ENCODE data around the gene INPPL1. TPM values are rescaled to one million over a fixed set of nuclear protein-coding genes. Genes with fewer than 3 reads are reported as not detected.

INPPL1 gene
- total and polyA plus RNA-seq, 2 donors (not counting 1 experiment from before 2014, with no cell fraction given): 205 to 208 TPM

- no peak overlapping the region for H3K27ac Mint-ChIP-seq
- DNase-seq (no peak), ATAC-seq (ENCODE audit: low read depth) (no peak)
- POLR2A ChIA-PET: no interaction called here
- no peak overlapping the region for H3K4me3 Mint-ChIP-seq
- Histone ChIP-seq H4K20me1 (ENCODE audit: control insufficient read depth, insufficient read depth, low read length, poor library complexity, severe bottlenecking) (no peaks in the 10 kb centered on the region), H2AFZ (ENCODE audit: insufficient read depth, low read depth, low read length, poor library complexity, severe bottlenecking) (no peak overlapping the region), H3K9ac (ENCODE audit: low read length) (no peak overlapping the region), H3K9me3 (ENCODE audit: control extremely low read depth in 1 of 3, control insufficient read depth in 2 of 3, insufficient read depth in 1 of 3, low read length in 2 of 3) (peaks cover 0 to 25% (median 0%) of the 10 kb centered on the region in 3 donors), H3K36me3 (replicated peaks in 1 of 2; ENCODE audit: control extremely low read depth in 1 of 2, control insufficient read depth in 1 of 2, extremely low read depth in 1 of 2, insufficient read depth in 2 of 2, low read length in 1 of 2) (no peaks in the 10 kb centered on the region), H3K27me3 (replicated peaks in 1 of 4; ENCODE audit: control extremely low read depth in 1 of 4, control insufficient read depth in 3 of 4, insufficient read depth in 4 of 4, low read length in 3 of 4) (peaks cover 0 to 71% (median 41%) of the 10 kb centered on the region in 4 experiments), H3K27ac (ENCODE audit: low read length in 2 of 2) (no peak overlapping the region), H3K79me2 (ENCODE audit: control insufficient read depth, insufficient read depth, low read length) (no peaks in the 10 kb centered on the region), H3K4me2 (replicated peaks; ENCODE audit: low read depth, low read length, poor library complexity, severe bottlenecking) (no peak overlapping the region), H3K4me1 (ENCODE audit: control insufficient read depth in 2 of 2, insufficient read depth in 2 of 2, low read length in 2 of 2) (peaks cover 12 to 30% of the 10 kb centered on the region in 2 donors), H3K4me3 (ENCODE audit: control extremely low read depth in 1 of 5, extremely low read depth in 1 of 5, insufficient read depth in 1 of 5, low read depth in 2 of 5, low read length in 4 of 5) (no peak overlapping the region)
- CTCF ChIA-PET: interaction anchor here (1.6 kb wide), 1 partner anchor 61 kb away, joined by 4 read pairs; no protein-coding TSS in a partner anchor
- WGBS (ENCODE audit: insufficient coverage): 10% methylated on average over 11 of the region's 19 CpGs
- no peaks in the 10 kb centered on the region for H3K9me3 Mint-ChIP-seq (ENCODE audit: insufficient read depth)
- peaks cover 23% of the 10 kb centered on the region for H3K4me1 Mint-ChIP-seq
- TF ChIP-seq CTCF (IDR thresholded peaks at IDR 0.05) (no peak), EZH2 (IDR thresholded peaks at IDR 0.05; ENCODE audit: borderline replicate concordance, insufficient read depth, low read depth, low read length, poor library complexity, severe bottlenecking) (no peak)
- peaks cover 38% of the 10 kb centered on the region for H3K27me3 Mint-ChIP-seq
- intact Hi-C loops (cut with micrococcal nuclease): no loop called here
These were observed 20.8 kb downstream of the INPPL1 start for GRCh38 chr11:72245263-72245816.

- Histone ChIP-seq H3K9ac (ENCODE audit: low read length) (no peak overlapping the region), H3K4me2 (replicated peaks; ENCODE audit: low read depth, low read length, poor library complexity, severe bottlenecking) (no peak overlapping the region), H3K79me2 (ENCODE audit: control insufficient read depth, insufficient read depth, low read length) (no peaks in the 10 kb centered on the region), H3K36me3 (replicated peaks in 1 of 2; ENCODE audit: control extremely low read depth in 1 of 2, control insufficient read depth in 1 of 2, extremely low read depth in 1 of 2, insufficient read depth in 2 of 2, low read length in 1 of 2) (no peaks in the 10 kb centered on the region), H3K9me3 (ENCODE audit: control extremely low read depth in 1 of 3, control insufficient read depth in 2 of 3, insufficient read depth in 1 of 3, low read length in 2 of 3) (peaks cover 0 to 23% (median 0%) of the 10 kb centered on the region in 3 donors), H3K27ac (ENCODE audit: low read length in 2 of 2) (no peak overlapping the region), H3K27me3 (replicated peaks in 1 of 4; ENCODE audit: control extremely low read depth in 1 of 4, control insufficient read depth in 3 of 4, insufficient read depth in 4 of 4, low read length in 3 of 4) (peaks cover 0 to 49% (median 31%) of the 10 kb centered on the region in 4 experiments), H3K4me1 (ENCODE audit: control insufficient read depth in 2 of 2, insufficient read depth in 2 of 2, low read length in 2 of 2) (peaks cover 5 to 16% of the 10 kb centered on the region in 2 donors), H2AFZ (ENCODE audit: insufficient read depth, low read depth, low read length, poor library complexity, severe bottlenecking) (no peak overlapping the region), H4K20me1 (ENCODE audit: control insufficient read depth, insufficient read depth, low read length, poor library complexity, severe bottlenecking) (no peaks in the 10 kb centered on the region), H3K4me3 (ENCODE audit: control extremely low read depth in 1 of 5, extremely low read depth in 1 of 5, insufficient read depth in 1 of 5, low read depth in 2 of 5, low read length in 4 of 5) (no peak overlapping the region)
- WGBS (ENCODE audit: insufficient coverage): 33% methylated on average over 1 of the region's 2 CpGs
- ATAC-seq (ENCODE audit: low read depth): no peak
- H3K4me3 Mint-ChIP-seq: no peak overlapping the region
- peaks cover 20% of the 10 kb centered on the region for H3K27me3 Mint-ChIP-seq
- intact Hi-C loops (cut with micrococcal nuclease): no loop called here
- ChIA-PET POLR2A (interaction anchor here (0.7 kb wide), 1 partner anchor 235 kb away, joined by 3 read pairs; no protein-coding TSS in a partner anchor), CTCF (no interaction called here)
- no peak for DNase-seq
- no peak for TF ChIP-seq EZH2 (IDR thresholded peaks at IDR 0.05; ENCODE audit: borderline replicate concordance, insufficient read depth, low read depth, low read length, poor library complexity, severe bottlenecking)
- no peak for TF ChIP-seq CTCF (IDR thresholded peaks at IDR 0.05)
- H3K27ac Mint-ChIP-seq: no peak overlapping the region
- peaks cover 10% of the 10 kb centered on the region for H3K4me1 Mint-ChIP-seq
- H3K9me3 Mint-ChIP-seq (ENCODE audit: insufficient read depth): no peaks in the 10 kb centered on the region
These were observed 23.0 kb downstream of the INPPL1 start for GRCh38 chr11:72247584-72247983.
